Fibroblast of the aortic adventitia (primary cell): ENCODE results near the gene TMIE. TPM values are rescaled to one million over a fixed set of nuclear protein-coding genes. Genes with fewer than 3 reads are reported as not detected.
A peak's percentile ranks its signal among the peaks of the same experiment; 100 is the strongest.

Experiments used
- DNase-seq: peaks from one replicate; pipeline ENCODE4 v3.0.0-alpha.2; 2010; ENCODE audit warnings: low read depth
- H3K4me3 ChIP-seq: 2 replicates; pipeline ENCODE4 v1.5.1; 2011; ENCODE audit warnings: low read depth, mild to moderate bottlenecking, control low read depth, low read length, moderate library complexity
- total RNA-seq: library from RNA; depleted of rRNA; stranded (reverse); fragments of >200 nt; gene quantifications from 2 replicates; pipeline ENCODE4 v1.2.3, GENCODE V29; 2012; ENCODE audit warnings: low replicate concordance
- TF ChIP-seq, protein P1 (sequence below): IDR thresholded peaks from 2 replicates; pipeline ENCODE4 v1.5.1; 2011; ENCODE audit warnings: mild to moderate bottlenecking, low read length, control low read depth, inconsistent platforms; ENCODE audit not compliant: insufficient read depth

Gene TMIE
- total RNA-seq, 1 donor: not detected

- H3K4me3 ChIP-seq: no peak overlapping the region
- DNase-seq: peak; percentile 29
- TF ChIP-seq, protein P1, sequence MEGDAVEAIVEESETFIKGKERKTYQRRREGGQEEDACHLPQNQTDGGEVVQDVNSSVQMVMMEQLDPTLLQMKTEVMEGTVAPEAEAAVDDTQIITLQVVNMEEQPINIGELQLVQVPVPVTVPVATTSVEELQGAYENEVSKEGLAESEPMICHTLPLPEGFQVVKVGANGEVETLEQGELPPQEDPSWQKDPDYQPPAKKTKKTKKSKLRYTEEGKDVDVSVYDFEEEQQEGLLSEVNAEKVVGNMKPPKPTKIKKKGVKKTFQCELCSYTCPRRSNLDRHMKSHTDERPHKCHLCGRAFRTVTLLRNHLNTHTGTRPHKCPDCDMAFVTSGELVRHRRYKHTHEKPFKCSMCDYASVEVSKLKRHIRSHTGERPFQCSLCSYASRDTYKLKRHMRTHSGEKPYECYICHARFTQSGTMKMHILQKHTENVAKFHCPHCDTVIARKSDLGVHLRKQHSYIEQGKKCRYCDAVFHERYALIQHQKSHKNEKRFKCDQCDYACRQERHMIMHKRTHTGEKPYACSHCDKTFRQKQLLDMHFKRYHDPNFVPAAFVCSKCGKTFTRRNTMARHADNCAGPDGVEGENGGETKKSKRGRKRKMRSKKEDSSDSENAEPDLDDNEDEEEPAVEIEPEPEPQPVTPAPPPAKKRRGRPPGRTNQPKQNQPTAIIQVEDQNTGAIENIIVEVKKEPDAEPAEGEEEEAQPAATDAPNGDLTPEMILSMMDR: peak; percentile 2
Measured at GRCh38 chr3:46695177-46695961, 5.8 kb upstream of the TMIE start.

- DNase-seq: peak; percentile 24
- TF ChIP-seq, protein P1: peak; percentile 1
- H3K4me3 ChIP-seq: no peak overlapping the region
Measured at GRCh38 chr3:46695962-46696894, 5.0 kb upstream of the TMIE start.

- DNase-seq: no peak
- TF ChIP-seq, protein P1: no peak
- H3K4me3 ChIP-seq: no peak overlapping the region
Measured at GRCh38 chr3:46699676-46700523, 1.3 kb upstream of the TMIE start.

- TF ChIP-seq, protein P1: no peak
- H3K4me3 ChIP-seq: no peak overlapping the region
- no peak for DNase-seq
Measured at GRCh38 chr3:46700772-46701171, 420 bp upstream of the TMIE start.

GRCh38 chr3:46702246-46703012 is 1.2 kb downstream of the TMIE start:
- TF ChIP-seq, protein P1: no peak
- DNase-seq: no peak
- H3K4me3 ChIP-seq: no peak overlapping the region
